Activated T-cell treated with anti-CD3 and anti-CD28 coated beads, Interleukin-2, amount 50 U/mL, for 24 hours (primary cell): Measurements from ENCODE around the gene KLK14.
A peak's percentile ranks its signal among the peaks of the same experiment; 100 is the strongest.

Experiments
- DNase-seq: peaks from one replicate; pipeline ENCODE4 v3.0.0-alpha.2; 2020
- H3K27ac Mint-ChIP-seq: 2 replicates; pipeline ENCODE4 v1.8.0; 2020; ENCODE audit warnings: mild to moderate bottlenecking, mixed read lengths
- H3K27me3 Mint-ChIP-seq: 2 replicates; pipeline ENCODE4 v1.8.0; 2020; ENCODE audit warnings: mixed read lengths
- H3K36me3 Mint-ChIP-seq: 2 replicates; pipeline ENCODE4 v1.8.0; 2020; ENCODE audit warnings: low read depth, mixed read lengths
- H3K4me1 Mint-ChIP-seq: 2 replicates; pipeline ENCODE4 v1.8.0; 2020; ENCODE audit warnings: low read depth, mixed read lengths
- H3K4me3 Mint-ChIP-seq: 2 replicates; pipeline ENCODE4 v1.8.0; 2020; ENCODE audit warnings: mild to moderate bottlenecking, moderate library complexity, mixed read lengths
- H3K9me3 Mint-ChIP-seq: 2 replicates; pipeline ENCODE4 v1.8.0; 2020; ENCODE audit warnings: mixed read lengths

KLK14 gene

GRCh38 chr19:51098365-51099046 is 15.8 kb upstream of the KLK14 start:
- Mint-ChIP-seq H3K4me1 (peaks cover 40% of the 10 kb centered on the region), H3K4me3 (peak overlapping the region; percentile 62), H3K27me3 (no peaks in the 10 kb centered on the region), H3K9me3 (no peaks in the 10 kb centered on the region), H3K27ac (no peak overlapping the region), H3K36me3 (peaks cover 80% of the 10 kb centered on the region)
- DNase-seq, result peak; percentile 58

- H3K4me3 Mint-ChIP-seq, result no peak overlapping the region
- H3K4me1 Mint-ChIP-seq, result peaks cover 36% of the 10 kb centered on the region
- peaks cover 73% of the 10 kb centered on the region for H3K36me3 Mint-ChIP-seq
- H3K9me3 Mint-ChIP-seq, result no peaks in the 10 kb centered on the region
- H3K27me3 Mint-ChIP-seq, result no peaks in the 10 kb centered on the region
- no peak overlapping the region for H3K27ac Mint-ChIP-seq
- DNase-seq, result no peak
These were observed 15.1 kb upstream of the KLK14 start for GRCh38 chr19:51097796-51098195.

- no peak overlapping the region for H3K4me3 Mint-ChIP-seq
- peaks cover 31% of the 10 kb centered on the region for H3K4me1 Mint-ChIP-seq
- peak overlapping the region; percentile 4 for H3K27ac Mint-ChIP-seq
- peaks cover 67% of the 10 kb centered on the region for H3K36me3 Mint-ChIP-seq
- peak; percentile 76 for DNase-seq
- no peaks in the 10 kb centered on the region for H3K27me3 Mint-ChIP-seq
- H3K9me3 Mint-ChIP-seq, result no peaks in the 10 kb centered on the region
These were observed 14.6 kb upstream of the KLK14 start for GRCh38 chr19:51097166-51097738.

- Mint-ChIP-seq H3K9me3 (no peaks in the 10 kb centered on the region), H3K27me3 (no peaks in the 10 kb centered on the region), H3K36me3 (peaks cover 61% of the 10 kb centered on the region), H3K4me1 (peaks cover 28% of the 10 kb centered on the region), H3K27ac (peak overlapping the region; percentile 4), H3K4me3 (no peak overlapping the region)
- no peak for DNase-seq
These were observed 13.9 kb upstream of the KLK14 start for GRCh38 chr19:51096473-51097165.

GRCh38 chr19:51094696-51095279 is 12.1 kb upstream of the KLK14 start:
- H3K9me3 Mint-ChIP-seq, result no peaks in the 10 kb centered on the region
- peaks cover 20% of the 10 kb centered on the region for H3K4me1 Mint-ChIP-seq
- no peaks in the 10 kb centered on the region for H3K27me3 Mint-ChIP-seq
- no peak overlapping the region for H3K27ac Mint-ChIP-seq
- H3K4me3 Mint-ChIP-seq, result no peak overlapping the region
- DNase-seq, result peak; percentile 55
- peaks cover 43% of the 10 kb centered on the region for H3K36me3 Mint-ChIP-seq

GRCh38 chr19:51093510-51094345 is 11.0 kb upstream of the KLK14 start:
- H3K36me3 Mint-ChIP-seq, result peaks cover 35% of the 10 kb centered on the region
- no peaks in the 10 kb centered on the region for H3K9me3 Mint-ChIP-seq
- no peak overlapping the region for H3K27ac Mint-ChIP-seq
- no peak for DNase-seq
- H3K4me3 Mint-ChIP-seq, result no peak overlapping the region
- H3K4me1 Mint-ChIP-seq, result peaks cover 16% of the 10 kb centered on the region
- H3K27me3 Mint-ChIP-seq, result no peaks in the 10 kb centered on the region

GRCh38 chr19:51093101-51093500 is 10.4 kb upstream of the KLK14 start:
- Mint-ChIP-seq H3K9me3 (no peaks in the 10 kb centered on the region), H3K4me1 (peaks cover 16% of the 10 kb centered on the region), H3K27me3 (no peaks in the 10 kb centered on the region), H3K27ac (no peak overlapping the region), H3K4me3 (no peak overlapping the region), H3K36me3 (peaks cover 32% of the 10 kb centered on the region)
- no peak for DNase-seq

GRCh38 chr19:51091895-51092873 is 9.5 kb upstream of the KLK14 start:
- Mint-ChIP-seq H3K9me3 (no peaks in the 10 kb centered on the region), H3K4me3 (no peak overlapping the region), H3K27me3 (no peaks in the 10 kb centered on the region), H3K27ac (no peak overlapping the region), H3K36me3 (peaks cover 23% of the 10 kb centered on the region), H3K4me1 (peaks cover 9% of the 10 kb centered on the region)
- no peak for DNase-seq

- no peak overlapping the region for H3K27ac Mint-ChIP-seq
- no peak overlapping the region for H3K4me3 Mint-ChIP-seq
- no peak for DNase-seq
- peaks cover 2% of the 10 kb centered on the region for H3K4me1 Mint-ChIP-seq
- H3K9me3 Mint-ChIP-seq, result no peaks in the 10 kb centered on the region
- no peaks in the 10 kb centered on the region for H3K27me3 Mint-ChIP-seq
- H3K36me3 Mint-ChIP-seq, result peaks cover 14% of the 10 kb centered on the region
These were observed 8.4 kb upstream of the KLK14 start for GRCh38 chr19:51091126-51091525.

- no peak for DNase-seq
- Mint-ChIP-seq H3K36me3 (peaks cover 8% of the 10 kb centered on the region), H3K27ac (no peak overlapping the region), H3K9me3 (no peaks in the 10 kb centered on the region), H3K4me3 (no peak overlapping the region), H3K27me3 (no peaks in the 10 kb centered on the region), H3K4me1 (peaks cover 2% of the 10 kb centered on the region)
These were observed 7.8 kb upstream of the KLK14 start for GRCh38 chr19:51090471-51090870.

GRCh38 chr19:51089786-51090185 is 7.1 kb upstream of the KLK14 start:
- H3K4me1 Mint-ChIP-seq, result no peaks in the 10 kb centered on the region
- no peak overlapping the region for H3K27ac Mint-ChIP-seq
- no peaks in the 10 kb centered on the region for H3K27me3 Mint-ChIP-seq
- peaks cover 4% of the 10 kb centered on the region for H3K36me3 Mint-ChIP-seq
- no peaks in the 10 kb centered on the region for H3K9me3 Mint-ChIP-seq
- DNase-seq, result no peak
- no peak overlapping the region for H3K4me3 Mint-ChIP-seq

- H3K9me3 Mint-ChIP-seq, result no peaks in the 10 kb centered on the region
- H3K36me3 Mint-ChIP-seq, result no peaks in the 10 kb centered on the region
- no peak overlapping the region for H3K4me3 Mint-ChIP-seq
- no peak overlapping the region for H3K27ac Mint-ChIP-seq
- H3K4me1 Mint-ChIP-seq, result no peaks in the 10 kb centered on the region
- H3K27me3 Mint-ChIP-seq, result peaks cover 14% of the 10 kb centered on the region
- no peak for DNase-seq
These were observed 3.6 kb upstream of the KLK14 start for GRCh38 chr19:51086153-51086850.

GRCh38 chr19:51084505-51084904 is 1.8 kb upstream of the KLK14 start:
- peaks cover 14% of the 10 kb centered on the region for H3K27me3 Mint-ChIP-seq
- H3K36me3 Mint-ChIP-seq, result no peaks in the 10 kb centered on the region
- H3K4me1 Mint-ChIP-seq, result no peaks in the 10 kb centered on the region
- H3K27ac Mint-ChIP-seq, result no peak overlapping the region
- H3K9me3 Mint-ChIP-seq, result no peaks in the 10 kb centered on the region
- DNase-seq, result no peak
- no peak overlapping the region for H3K4me3 Mint-ChIP-seq
